Heart right ventricle (tissue), 16 donors: Measurements from ENCODE around the gene CPED1. TPM values are rescaled to one million over a fixed set of nuclear protein-coding genes. Genes with fewer than 3 reads are reported as not detected.
A peak's percentile ranks its signal among the peaks of the same experiment; 100 is the strongest.

Experiments used
- ATAC-seq, 8 donors: fragments of 200-7000 bp; cut with Tn5 transposase; one replicate each; pipeline ENCODE4 v1.9.1; 2020; ENCODE audit warnings: mild to moderate bottlenecking in 8 of 8, moderate library complexity in 8 of 8, moderate number of reproducible peaks in 1 of 8
- DNase-seq, 2 donors: peaks; one replicate each; pipeline ENCODE4 v3.0.0-alpha.2; 2020
- H3K27ac ChIP-seq, 10 donors: fragments of 200-600 bp; sonication (generic) in 2 of 10; one replicate each; pipeline versions ENCODE4 v1.5.0 to v1.8.0; 2020 to 2022; ENCODE audit warnings: mild to moderate bottlenecking in 3 of 10
- H3K27me3 ChIP-seq, 7 donors: fragments of 200-600 bp; one replicate each; pipeline ENCODE4 v1.8.0; 2021 to 2022; ENCODE audit warnings: mild to moderate bottlenecking in 2 of 7
- H3K36me3 ChIP-seq, 9 donors: fragments of 200-600 bp; sonication (generic) in 1 of 9; one replicate each; pipeline versions ENCODE4 v1.5.0 to v1.8.0; 2020 to 2022; ENCODE audit warnings: mild to moderate bottlenecking in 2 of 9
- H3K4me1 ChIP-seq, 9 donors: fragments of 200-600 bp; sonication (generic) in 1 of 9; one replicate each; pipeline versions ENCODE4 v1.5.0 to v1.8.0; 2020 to 2022; ENCODE audit warnings: mild to moderate bottlenecking in 4 of 9
- H3K4me3 ChIP-seq, 10 donors: fragments of 200-600 bp; sonication (generic) in 2 of 10; one replicate each; pipeline versions ENCODE4 v1.5.0 to v1.8.0; 2020 to 2022; ENCODE audit warnings: mild to moderate bottlenecking in 7 of 10, moderate library complexity in 2 of 10
- H3K9me3 ChIP-seq, 11 donors: fragments of 200-600 bp in 10 of 11; sonication (generic) in 2 of 11; one replicate each; pipeline versions ENCODE4 v1.5.0 to v1.8.0; 2013 to 2022; ENCODE audit warnings: mild to moderate bottlenecking in 2 of 11, control low read depth in 1 of 11, moderate library complexity in 1 of 11
- WGBS, 2 donors: extraction: QIAGEN DNeasy Blood & Tissue Kit; methylation state at CpG; one replicate each; pipeline ENCODE4 v1.1.7; 2013; ENCODE audit warnings: inconsistent platforms in 1 of 2; 5-methylcytosine and 5-hydroxymethylcytosine counted together
- intact Hi-C, 10 donors: fragments of 100-400 bp; cut with DNase I; formaldehyde crosslinking; loops; one replicate each; pipeline versions ENCODE4 v1.11.1 to v1.14.2; 2022
- polyA plus RNA-seq, 2 donors: library from polyadenylated mRNA; stranded (reverse); fragments of 200-250 nt; gene quantifications; one replicate each; pipeline ENCODE4 v1.2.3, GENCODE V29; 2013
- total RNA-seq, 10 donors: library from RNA; stranded (reverse); fragmentation: NEBNext Ultra II Directional in 3 of 10; extraction: Animal tissue kit (Norgen Biotek cat#: 25700) in 3 of 10; gene quantifications; one replicate each; pipeline versions ENCODE4 v1.2.1 to v1.2.4, GENCODE V29; 2021 to 2023
- TF ChIP-seq, protein P1 (sequence below), 9 donors: fragments of 200-600 bp; sonication (generic) in 2 of 9; IDR thresholded peaks; one replicate each; pipeline versions ENCODE4 v1.5.0 to v1.8.0; 2021 to 2022; ENCODE audit warnings: antibody characterized with exemption in 9 of 9, mild to moderate bottlenecking in 5 of 9, moderate library complexity in 1 of 9
- donor health status: Arrhythmogenic right ventricular cardiomyopathy.
- donor health status: ischemic (EF 13 %, LVEDD 7.1; RV severe dilation, severe dysfunction).
- donor health status: healthy with polysubstance abuse.
- donor health status: DM: no; HTN: yes; CAD: no.
- donor health status: DM: no; HTN: no; CAD: no.
- donor health status: ischemic (EF 25% LVEDD 6.9; RV normal size, moderate dysfunction).
- donor health status: ischemic (EF 25% LVEDD 5.7; RV mildly dilated, moderate dysfunction).
- donor health status: healthy.
- donor health status: DM: yes; HTN: yes; CAD: no.
- donor health status: Ischemic cardiomyopathy.
- donor health status: ischemic (EF 35%, LVEDD 5.7; RV mildly dilated, moderate dysfunction).
- donor health status: nonischemic (EF 11% LVEDD 7.7; RV severe dilation, severe dysfunction).
- donor health status: DM: yes; HTN: yes; CAD: no.
- donor health status: PGD.
- donor health status: ischemic (EF 29% LVEDD 5.4; RV normal size, mild dysfunction).
- donor health status: nonischemic (EF 23%, LVEDD 6.1; RV moderate dilation, normal function).

Gene CPED1
- total and polyA plus RNA-seq, 12 donors, result 3.9 to 56.5 (median 31.2) TPM

DNA sequence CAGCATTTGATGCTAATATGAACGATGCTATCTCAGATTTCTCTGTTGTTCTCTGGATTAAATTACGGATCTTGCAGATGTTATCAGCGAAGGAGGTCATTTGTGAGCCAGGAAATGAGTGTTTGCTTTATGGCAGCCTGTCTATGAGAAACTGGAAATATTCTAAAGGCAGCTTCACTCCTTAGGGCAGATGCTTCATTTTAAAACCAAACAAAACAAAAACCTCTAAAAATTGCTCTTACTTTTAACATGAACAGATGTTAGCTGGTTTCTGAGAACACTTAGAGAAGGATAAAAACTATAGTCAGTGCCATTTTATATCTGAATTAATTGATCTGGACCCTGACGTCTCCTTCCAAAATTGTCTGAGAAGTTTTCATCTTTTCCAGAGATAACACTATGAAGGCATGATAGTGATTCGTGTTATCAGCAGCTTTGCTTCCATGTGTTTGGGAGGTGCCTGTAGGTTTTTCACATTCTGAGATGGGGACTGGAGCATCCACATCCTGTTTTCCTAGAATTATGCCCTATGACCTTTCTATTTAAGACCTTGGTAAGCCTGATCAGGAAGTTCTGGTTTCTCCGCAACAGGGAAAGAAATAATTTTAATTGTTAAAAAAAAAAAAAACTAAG lies 53.1 kb downstream of the CPED1 start:
- peak in 6 of 8 donors; percentile 36 to 86 (median 58) for ATAC-seq
- intact Hi-C loops, result loop anchor here in 2 of 10 donors (1.0 to 10.0 kb wide), 2 partner anchors 47 to 53 kb away; partner anchors contain the start of gene CPED1 (in 1 of the 2)
- Histone ChIP-seq H3K4me3 (peak overlapping the region in 1 of 10 donors; percentile 0), H3K4me1 (peaks cover 0 to 66% (median 47%) of the 10 kb centered on the region in 9 donors), H3K27me3 (no peaks in the 10 kb centered on the region), H3K9me3 (peaks cover 0 to 12% (median 0%) of the 10 kb centered on the region in 11 donors), H3K27ac (peak overlapping the region in 9 of 10 donors; percentile 33 to 85 (median 67)), H3K36me3 (no peaks in the 10 kb centered on the region)
- 20 to 37% methylated on average over 6 of the region's 6 CpGs for WGBS, 2 donors
- TF ChIP-seq, protein P1, sequence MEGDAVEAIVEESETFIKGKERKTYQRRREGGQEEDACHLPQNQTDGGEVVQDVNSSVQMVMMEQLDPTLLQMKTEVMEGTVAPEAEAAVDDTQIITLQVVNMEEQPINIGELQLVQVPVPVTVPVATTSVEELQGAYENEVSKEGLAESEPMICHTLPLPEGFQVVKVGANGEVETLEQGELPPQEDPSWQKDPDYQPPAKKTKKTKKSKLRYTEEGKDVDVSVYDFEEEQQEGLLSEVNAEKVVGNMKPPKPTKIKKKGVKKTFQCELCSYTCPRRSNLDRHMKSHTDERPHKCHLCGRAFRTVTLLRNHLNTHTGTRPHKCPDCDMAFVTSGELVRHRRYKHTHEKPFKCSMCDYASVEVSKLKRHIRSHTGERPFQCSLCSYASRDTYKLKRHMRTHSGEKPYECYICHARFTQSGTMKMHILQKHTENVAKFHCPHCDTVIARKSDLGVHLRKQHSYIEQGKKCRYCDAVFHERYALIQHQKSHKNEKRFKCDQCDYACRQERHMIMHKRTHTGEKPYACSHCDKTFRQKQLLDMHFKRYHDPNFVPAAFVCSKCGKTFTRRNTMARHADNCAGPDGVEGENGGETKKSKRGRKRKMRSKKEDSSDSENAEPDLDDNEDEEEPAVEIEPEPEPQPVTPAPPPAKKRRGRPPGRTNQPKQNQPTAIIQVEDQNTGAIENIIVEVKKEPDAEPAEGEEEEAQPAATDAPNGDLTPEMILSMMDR (IDR thresholded peaks at IDR 0.05), result no peak
- DNase-seq, result no peak

DNA sequence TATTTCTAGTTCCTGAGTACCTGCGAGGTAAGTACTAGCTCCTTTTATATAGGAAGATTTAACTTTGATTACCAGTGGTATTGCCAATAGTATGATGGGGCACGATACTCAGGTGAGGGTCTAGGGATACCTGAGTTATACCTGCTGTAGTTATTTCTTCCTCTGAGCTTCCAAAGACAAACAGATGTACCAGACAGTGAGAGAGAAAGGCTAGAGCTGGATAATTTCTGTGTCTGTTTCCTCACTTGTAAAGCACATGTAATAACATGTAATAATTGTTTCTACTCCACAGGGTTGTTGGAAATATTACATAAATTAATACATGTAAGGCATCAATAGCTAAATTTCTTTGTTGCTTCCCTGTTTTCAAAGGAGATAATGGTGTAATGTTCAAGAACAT lies 53.7 kb downstream of the CPED1 start:
- no peak for DNase-seq
- H3K27ac ChIP-seq, result peak overlapping the region in 9 of 10 donors; percentile 33 to 85 (median 67)
- no peak for ATAC-seq
- TF ChIP-seq, protein P1 (IDR thresholded peaks at IDR 0.05), result no peak
- peaks cover 2 to 66% (median 47%) of the 10 kb centered on the region in 9 donors for H3K4me1 ChIP-seq
- peaks cover 0 to 4% (median 0%) of the 10 kb centered on the region in 9 donors for H3K36me3 ChIP-seq
- H3K9me3 ChIP-seq, result peaks cover 0 to 7% (median 0%) of the 10 kb centered on the region in 11 donors
- intact Hi-C loops, result loop anchor here in 2 of 10 donors (1.0 to 10.0 kb wide), 2 partner anchors 47 to 54 kb away; partner anchors contain the start of gene CPED1 (in 1 of the 2)
- no peaks in the 10 kb centered on the region for H3K27me3 ChIP-seq
- peak overlapping the region in 1 of 10 donors; percentile 0 for H3K4me3 ChIP-seq
- 71 to 74% methylated on average over 2 of the region's 2 CpGs for WGBS, 2 donors

DNA sequence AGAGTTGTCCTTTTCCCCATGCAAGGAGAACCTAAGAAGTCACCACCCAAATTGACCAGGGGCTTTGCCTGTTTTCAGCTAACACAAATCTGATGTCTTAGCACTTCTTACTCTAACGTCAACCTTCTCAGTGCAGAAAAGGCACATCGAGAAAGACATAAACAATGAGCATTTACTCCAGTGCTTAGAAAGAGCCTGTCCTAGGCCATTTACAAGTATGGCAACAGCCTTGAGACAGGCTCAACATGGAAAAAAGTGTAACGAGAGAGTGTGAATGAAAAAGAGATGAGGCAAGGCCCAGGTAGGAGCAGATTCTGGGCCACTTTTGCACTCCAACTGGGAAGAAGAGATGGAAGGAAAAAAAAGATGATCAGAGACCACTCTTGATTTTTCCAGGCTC lies 54.4 kb downstream of the CPED1 start:
- intact Hi-C loops, result loop anchor here in 2 of 10 donors (1.0 to 10.0 kb wide), 2 partner anchors 48 to 55 kb away; partner anchors contain the start of gene CPED1 (in 1 of the 2)
- no peak for ATAC-seq
- no peak overlapping the region for H3K4me3 ChIP-seq
- H3K9me3 ChIP-seq, result no peaks in the 10 kb centered on the region
- peaks cover 0 to 12% (median 3%) of the 10 kb centered on the region in 9 donors for H3K36me3 ChIP-seq
- TF ChIP-seq, protein P1 (IDR thresholded peaks at IDR 0.05), result no peak
- peak overlapping the region in 2 of 10 donors; percentile 59 to 64 for H3K27ac ChIP-seq
- H3K27me3 ChIP-seq, result no peaks in the 10 kb centered on the region
- peaks cover 2 to 66% (median 47%) of the 10 kb centered on the region in 9 donors for H3K4me1 ChIP-seq
- 96 to 97% methylated on average over 3 of the region's 3 CpGs for WGBS, 2 donors
- DNase-seq, result no peak

DNA sequence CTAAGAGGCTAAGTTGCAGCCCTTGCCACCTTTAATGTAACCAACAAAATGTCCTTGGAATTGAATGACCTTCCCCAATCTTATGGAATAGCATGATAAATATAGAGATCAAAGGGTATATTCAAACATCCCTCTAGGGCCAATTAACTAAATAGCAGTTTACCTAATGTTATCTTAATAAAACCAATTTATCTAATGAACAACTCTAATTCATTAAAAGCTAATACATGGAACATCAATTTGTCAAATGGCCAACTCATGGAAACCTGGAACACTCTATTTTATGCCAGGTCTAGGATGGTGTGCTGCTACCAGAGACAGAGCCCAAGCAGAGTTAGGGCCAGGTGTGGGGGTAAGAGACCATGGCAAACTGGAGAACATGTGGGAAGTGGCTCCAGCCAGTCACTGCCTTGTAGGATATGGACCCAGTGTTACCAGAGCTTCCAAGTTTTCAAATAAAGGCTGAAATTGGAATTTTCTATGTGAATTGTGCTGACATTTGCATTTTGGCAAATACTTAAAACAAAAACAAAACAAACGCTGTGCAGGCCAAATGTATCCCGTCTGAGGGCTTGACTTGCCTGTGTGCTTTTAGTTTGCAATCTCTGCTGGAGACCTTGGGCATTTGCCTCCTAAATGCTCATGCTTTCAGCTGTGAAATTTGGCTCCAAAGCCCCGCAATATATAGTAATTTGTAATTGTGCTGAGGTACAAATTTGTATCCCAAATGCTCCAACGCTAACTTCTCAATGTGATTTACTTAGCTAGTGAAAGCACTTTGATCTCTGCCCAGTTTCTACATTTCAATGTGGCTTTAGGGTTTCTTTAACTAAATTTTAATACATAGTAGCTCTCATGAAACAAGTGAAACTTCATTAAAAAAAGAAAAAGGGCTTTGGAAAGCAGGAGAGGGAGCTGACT lies 55.1 kb downstream of the CPED1 start:
- Histone ChIP-seq H3K9me3 (no peaks in the 10 kb centered on the region), H3K27ac (no peak overlapping the region), H3K4me3 (no peak overlapping the region), H3K4me1 (peaks cover 2 to 62% (median 45%) of the 10 kb centered on the region in 9 donors), H3K36me3 (peaks cover 0 to 18% (median 5%) of the 10 kb centered on the region in 9 donors), H3K27me3 (no peaks in the 10 kb centered on the region)
- TF ChIP-seq, protein P1 (IDR thresholded peaks at IDR 0.05), result no peak
- intact Hi-C loops, result loop anchor here in 1 of 10 donors (10.0 kb wide), 1 partner anchor 49 kb away; no protein-coding TSS in a partner anchor
- DNase-seq (no peak), ATAC-seq (no peak)
- WGBS, 2 donors, result 87 to 92% methylated on average over 4 of the region's 4 CpGs
